ENCODE measurements around the gene CATSPER1. TPM values are rescaled to one million over a fixed set of nuclear protein-coding genes. Genes with fewer than 3 reads are reported as not detected.

The CATSPER1 gene
- total and polyA plus RNA-seq, 2 experiments from 2014 or later: not detected

DNA sequence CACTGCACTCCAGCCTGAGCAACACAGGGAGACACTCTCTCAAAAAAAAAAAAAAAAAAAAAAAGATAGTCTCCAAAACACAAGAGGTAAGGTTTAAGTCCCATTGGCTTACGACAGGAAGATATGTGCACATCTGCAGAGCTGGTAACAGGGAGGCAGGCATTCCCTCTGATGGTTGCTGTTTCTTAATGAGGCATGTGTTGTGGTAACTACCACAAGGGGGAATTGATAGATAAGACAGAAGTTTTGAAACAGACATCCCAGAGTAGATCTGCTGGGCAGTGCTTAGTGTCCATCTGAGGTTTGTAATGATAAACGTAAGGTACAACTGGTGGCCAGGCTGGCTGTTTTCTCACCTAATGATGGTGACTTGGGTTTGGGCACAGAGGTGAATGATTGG lies 29.0 kb downstream of the CATSPER1 start:
- Histone ChIP-seq H3K4me3 (no peak overlapping the region), H3K9me3 (ENCODE audit: low read depth) (no peaks in the 10 kb centered on the region), H3K36me3 (peaks cover 28% of the 10 kb centered on the region), H3K27me3 (no peaks in the 10 kb centered on the region), H3K4me1 (ENCODE audit: low read depth) (no peaks in the 10 kb centered on the region), H3K27ac (no peak overlapping the region)
- TF ChIP-seq, protein P1, sequence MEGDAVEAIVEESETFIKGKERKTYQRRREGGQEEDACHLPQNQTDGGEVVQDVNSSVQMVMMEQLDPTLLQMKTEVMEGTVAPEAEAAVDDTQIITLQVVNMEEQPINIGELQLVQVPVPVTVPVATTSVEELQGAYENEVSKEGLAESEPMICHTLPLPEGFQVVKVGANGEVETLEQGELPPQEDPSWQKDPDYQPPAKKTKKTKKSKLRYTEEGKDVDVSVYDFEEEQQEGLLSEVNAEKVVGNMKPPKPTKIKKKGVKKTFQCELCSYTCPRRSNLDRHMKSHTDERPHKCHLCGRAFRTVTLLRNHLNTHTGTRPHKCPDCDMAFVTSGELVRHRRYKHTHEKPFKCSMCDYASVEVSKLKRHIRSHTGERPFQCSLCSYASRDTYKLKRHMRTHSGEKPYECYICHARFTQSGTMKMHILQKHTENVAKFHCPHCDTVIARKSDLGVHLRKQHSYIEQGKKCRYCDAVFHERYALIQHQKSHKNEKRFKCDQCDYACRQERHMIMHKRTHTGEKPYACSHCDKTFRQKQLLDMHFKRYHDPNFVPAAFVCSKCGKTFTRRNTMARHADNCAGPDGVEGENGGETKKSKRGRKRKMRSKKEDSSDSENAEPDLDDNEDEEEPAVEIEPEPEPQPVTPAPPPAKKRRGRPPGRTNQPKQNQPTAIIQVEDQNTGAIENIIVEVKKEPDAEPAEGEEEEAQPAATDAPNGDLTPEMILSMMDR (IDR thresholded peaks at IDR 0.05; ENCODE audit: low read depth, low read length): no peak
- DNase-seq (ENCODE audit: low read depth in 1 of 2, low spot score in 1 of 2): peak in 1 of 2 donors; percentile 33

DNA sequence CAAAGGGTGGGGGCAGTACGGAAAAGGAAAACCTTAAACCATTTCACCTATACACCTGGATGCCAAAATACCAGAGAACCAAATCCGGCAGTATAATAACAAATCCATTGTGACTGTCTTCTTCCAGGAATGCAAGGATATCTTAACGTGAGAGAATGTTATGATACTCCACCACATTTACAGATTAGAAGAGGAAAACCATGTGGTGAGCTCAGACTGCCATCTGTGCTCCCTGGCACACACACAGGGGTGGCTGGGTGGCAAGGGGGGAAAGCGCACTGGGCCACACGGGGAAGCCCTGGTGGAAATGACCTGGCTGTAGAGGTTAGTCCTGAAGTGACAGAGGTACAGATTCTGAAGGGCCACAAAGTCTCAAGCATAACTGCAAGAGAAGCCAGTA lies 34.2 kb downstream of the CATSPER1 start:
- TF ChIP-seq, protein P1 (IDR thresholded peaks at IDR 0.05; ENCODE audit: low read depth, low read length): no peak
- no peak for DNase-seq (ENCODE audit: low read depth in 1 of 2, low spot score in 1 of 2)

DNA sequence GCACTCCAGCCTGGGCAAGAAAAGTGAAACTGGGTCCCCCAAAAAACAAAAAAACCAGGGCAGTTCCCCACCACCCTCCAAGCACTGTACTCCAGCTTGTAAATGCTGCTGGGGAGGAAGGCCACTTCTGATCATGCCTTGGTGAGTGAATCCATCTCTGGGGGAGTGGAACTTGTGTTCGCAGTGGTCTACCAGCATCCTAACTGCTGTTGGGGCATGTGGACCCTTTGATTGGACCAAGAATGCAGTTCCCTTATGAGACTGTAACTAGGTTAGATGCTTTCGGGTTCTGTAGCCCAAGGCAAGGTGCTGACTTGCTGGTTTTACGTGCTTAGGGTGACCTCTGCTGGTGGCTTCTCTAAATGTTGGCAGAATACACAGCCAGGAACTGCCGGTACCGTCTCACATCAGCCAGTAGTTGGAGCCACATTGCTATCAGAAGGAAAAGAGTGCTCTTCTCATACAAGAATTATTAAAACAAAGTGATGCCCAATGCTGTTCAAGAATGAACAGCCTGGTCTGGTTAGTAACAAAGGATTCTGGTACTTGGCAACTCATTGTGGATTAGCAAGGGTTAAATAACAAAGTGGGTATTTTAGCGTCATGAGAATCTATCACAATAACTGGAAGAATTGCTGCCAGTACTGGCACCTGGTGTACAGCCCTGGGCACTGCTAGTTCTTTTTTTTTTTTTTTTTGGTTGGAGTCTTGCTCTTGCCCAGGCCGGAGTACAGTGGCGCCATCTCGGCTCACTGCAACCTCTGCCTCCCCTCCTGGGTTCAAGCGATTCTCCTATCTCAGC lies 37.3 kb downstream of the CATSPER1 start:
- TF ChIP-seq, protein P1 (IDR thresholded peaks at IDR 0.05; ENCODE audit: low read depth, low read length): peak; percentile 98
- DNase-seq (ENCODE audit: low read depth in 1 of 2, low spot score in 1 of 2): peak; percentile 94 to 98
- H3K27ac ChIP-seq: no peak overlapping the region
- no peaks in the 10 kb centered on the region for H3K4me1 ChIP-seq (ENCODE audit: low read depth)
- no peak overlapping the region for H3K4me3 ChIP-seq
- no peaks in the 10 kb centered on the region for H3K27me3 ChIP-seq
- H3K9me3 ChIP-seq (ENCODE audit: low read depth): no peaks in the 10 kb centered on the region
- no peaks in the 10 kb centered on the region for H3K36me3 ChIP-seq

More for the DNA sequence above, 34.2 kb downstream of the CATSPER1 start:
- no peaks in the 10 kb centered on the region for H3K4me1 ChIP-seq (ENCODE audit: low read depth)
- H3K27me3 ChIP-seq: no peaks in the 10 kb centered on the region
- H3K4me3 ChIP-seq: no peak overlapping the region
- no peaks in the 10 kb centered on the region for H3K36me3 ChIP-seq
- no peaks in the 10 kb centered on the region for H3K9me3 ChIP-seq (ENCODE audit: low read depth)
- H3K27ac ChIP-seq: no peak overlapping the region

DNA sequence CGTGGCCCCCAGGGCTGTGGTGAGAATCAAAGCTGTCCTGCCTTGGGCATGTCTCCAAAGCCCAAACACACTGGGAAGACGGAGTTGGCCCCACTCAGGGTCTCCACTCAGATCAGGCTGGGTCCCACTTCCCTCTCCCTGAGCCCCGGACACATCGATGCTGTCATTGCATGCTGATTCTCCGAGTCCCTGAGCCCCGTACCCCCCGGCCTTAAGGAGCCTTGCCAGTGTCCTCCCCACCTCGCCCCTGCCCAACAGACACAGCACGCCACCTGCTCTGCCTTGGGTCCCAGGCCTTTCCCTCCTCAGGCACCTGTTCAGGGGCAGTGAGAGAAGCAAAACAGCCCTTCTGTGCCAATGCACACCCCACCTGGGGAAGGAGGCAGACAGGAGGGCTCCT lies 38.9 kb downstream of the CATSPER1 start:
- H3K27ac ChIP-seq: no peak overlapping the region
- H3K9me3 ChIP-seq (ENCODE audit: low read depth): no peaks in the 10 kb centered on the region
- H3K36me3 ChIP-seq: no peaks in the 10 kb centered on the region
- H3K27me3 ChIP-seq: no peaks in the 10 kb centered on the region
- no peak overlapping the region for H3K4me3 ChIP-seq
- no peak for DNase-seq (ENCODE audit: low read depth in 1 of 2, low spot score in 1 of 2)
- H3K4me1 ChIP-seq (ENCODE audit: low read depth): no peaks in the 10 kb centered on the region
- TF ChIP-seq, protein P1 (IDR thresholded peaks at IDR 0.05; ENCODE audit: low read depth, low read length): no peak

DNA sequence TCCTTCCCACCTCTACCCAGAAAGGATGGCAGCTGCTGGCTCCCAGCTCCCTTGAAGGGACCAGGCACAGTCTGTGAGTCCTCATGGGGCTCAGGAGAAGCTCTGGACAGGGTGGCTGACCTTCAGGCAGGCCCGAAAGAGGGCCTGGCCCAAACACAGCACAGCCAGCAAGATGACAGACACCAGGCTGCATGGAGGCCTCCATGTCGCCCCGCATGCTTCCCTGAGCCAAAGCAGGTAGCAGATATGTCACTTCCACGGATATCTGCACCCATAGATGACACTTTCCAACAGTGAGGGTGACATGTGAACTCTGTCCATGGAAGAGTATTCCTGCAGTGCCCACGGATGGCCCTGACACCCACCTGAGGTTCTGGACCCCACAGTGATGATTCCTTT lies 42.7 kb downstream of the CATSPER1 start:
- TF ChIP-seq, protein P1 (IDR thresholded peaks at IDR 0.05; ENCODE audit: low read depth, low read length): no peak
- H3K9me3 ChIP-seq (ENCODE audit: low read depth): no peaks in the 10 kb centered on the region
- no peaks in the 10 kb centered on the region for H3K27me3 ChIP-seq
- H3K4me1 ChIP-seq (ENCODE audit: low read depth): no peaks in the 10 kb centered on the region
- H3K36me3 ChIP-seq: peaks cover 12% of the 10 kb centered on the region
- no peak overlapping the region for H3K27ac ChIP-seq
- H3K4me3 ChIP-seq: no peak overlapping the region
- DNase-seq (ENCODE audit: low read depth in 1 of 2, low spot score in 1 of 2): no peak
